AG04449 (cell line): ENCODE data around the gene ENOX1.

Source experiments
- CTCF ChIA-PET: fragments of 350-600 bp; formaldehyde crosslinking; extraction: SDS; loops from one replicate; lab custom pipeline; 2021; ENCODE audit warnings: antibody characterized with exemption; lab: Yijun Ruan, JAX
- POLR2A ChIA-PET: fragments of 400-600, 350-600 bp; formaldehyde crosslinking; extraction: SDS; loops from one replicate; lab custom pipeline; 2020; ENCODE audit warnings: antibody characterized with exemption, inconsistent platforms; lab: Yijun Ruan, JAX
- DNase-seq: peaks from one replicate; pipeline ENCODE4 v3.0.0-alpha.2; 2010; ENCODE audit warnings: low read depth, low spot score
- H3K4me3 ChIP-seq: 2 replicates; pipeline ENCODE4 v1.5.1; 2011; ENCODE audit warnings: low read depth, mild to moderate bottlenecking, control low read depth, low read length
- TF ChIP-seq, protein P1 (sequence below): IDR thresholded peaks from one replicate; pipeline ENCODE4 v1.5.1; 2011; ENCODE audit warnings: mild to moderate bottlenecking, moderate library complexity, low read length, control low read depth, inconsistent platforms; ENCODE audit not compliant: insufficient read depth; ENCODE audit errors: missing control alignments

ENOX1 gene

DNA sequence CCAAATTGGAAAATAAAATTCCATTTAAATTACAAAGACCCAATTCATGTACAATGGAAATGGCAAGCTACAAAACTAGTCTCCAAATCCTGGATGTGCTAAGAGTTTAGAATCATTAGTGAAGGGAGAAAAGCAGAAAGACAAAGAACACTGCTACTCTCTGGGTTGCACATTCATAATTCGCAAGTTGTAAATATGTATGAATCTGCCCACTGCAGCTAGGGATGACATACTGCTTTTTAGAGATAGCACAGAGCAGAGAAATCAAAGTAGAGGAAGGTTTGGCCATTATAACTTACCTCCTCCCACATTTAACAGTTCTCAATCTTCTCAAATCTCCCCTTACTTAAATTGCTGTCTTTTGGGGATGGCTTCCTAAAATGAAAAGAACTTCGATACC is 231.1 kb downstream of the ENOX1 start:
- TF ChIP-seq, protein P1, sequence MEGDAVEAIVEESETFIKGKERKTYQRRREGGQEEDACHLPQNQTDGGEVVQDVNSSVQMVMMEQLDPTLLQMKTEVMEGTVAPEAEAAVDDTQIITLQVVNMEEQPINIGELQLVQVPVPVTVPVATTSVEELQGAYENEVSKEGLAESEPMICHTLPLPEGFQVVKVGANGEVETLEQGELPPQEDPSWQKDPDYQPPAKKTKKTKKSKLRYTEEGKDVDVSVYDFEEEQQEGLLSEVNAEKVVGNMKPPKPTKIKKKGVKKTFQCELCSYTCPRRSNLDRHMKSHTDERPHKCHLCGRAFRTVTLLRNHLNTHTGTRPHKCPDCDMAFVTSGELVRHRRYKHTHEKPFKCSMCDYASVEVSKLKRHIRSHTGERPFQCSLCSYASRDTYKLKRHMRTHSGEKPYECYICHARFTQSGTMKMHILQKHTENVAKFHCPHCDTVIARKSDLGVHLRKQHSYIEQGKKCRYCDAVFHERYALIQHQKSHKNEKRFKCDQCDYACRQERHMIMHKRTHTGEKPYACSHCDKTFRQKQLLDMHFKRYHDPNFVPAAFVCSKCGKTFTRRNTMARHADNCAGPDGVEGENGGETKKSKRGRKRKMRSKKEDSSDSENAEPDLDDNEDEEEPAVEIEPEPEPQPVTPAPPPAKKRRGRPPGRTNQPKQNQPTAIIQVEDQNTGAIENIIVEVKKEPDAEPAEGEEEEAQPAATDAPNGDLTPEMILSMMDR: no peak
- H3K4me3 ChIP-seq: no peak overlapping the region
- no peak for DNase-seq
- POLR2A ChIA-PET: no interaction called here
- CTCF ChIA-PET: no interaction called here

DNA sequence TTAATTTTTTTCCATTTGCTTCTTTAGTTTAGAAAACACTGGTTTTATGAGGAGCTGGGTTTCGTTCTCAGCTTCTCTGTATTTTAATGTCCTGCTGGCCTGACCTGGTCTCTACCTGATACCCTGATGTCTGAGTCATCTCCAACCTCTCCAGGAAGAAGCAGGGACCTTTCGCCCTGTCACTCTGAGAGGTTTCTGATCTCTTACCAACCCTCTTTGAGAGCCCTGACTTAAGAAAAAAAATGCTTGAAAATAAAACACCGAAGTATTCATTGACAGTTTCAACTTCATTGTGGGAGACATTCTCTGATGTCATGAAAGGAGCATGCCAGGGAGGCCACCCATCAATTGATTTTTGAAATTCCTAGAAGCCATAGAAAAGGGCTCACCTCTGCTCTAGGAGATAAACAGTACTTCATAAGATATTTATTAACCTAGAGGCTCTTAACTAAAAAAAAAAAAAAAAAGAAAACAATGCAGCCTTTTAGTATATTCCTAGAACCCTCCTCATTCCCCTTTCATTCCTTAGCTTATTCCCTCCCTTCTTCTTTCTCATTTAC is 234.8 kb downstream of the ENOX1 start:
- POLR2A ChIA-PET: no interaction called here

DNA sequence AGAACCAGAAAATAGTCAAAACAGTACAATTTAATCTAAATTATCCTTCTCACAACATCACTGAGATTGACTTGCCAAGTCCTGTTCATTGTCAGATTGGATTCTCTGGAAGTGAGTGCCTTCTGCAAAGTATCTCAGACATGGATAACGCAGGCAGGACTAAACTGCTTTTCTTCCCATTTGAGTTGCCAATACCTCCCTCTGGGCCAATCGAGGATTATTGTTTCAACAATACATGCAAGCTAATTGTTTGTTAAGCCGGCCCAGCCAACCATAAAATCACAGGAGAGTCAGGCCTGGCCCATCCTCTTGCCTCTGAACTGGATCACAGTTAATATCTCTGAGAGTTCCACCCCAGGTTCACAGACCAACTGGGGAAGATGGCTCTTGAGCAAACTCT is 240.0 kb downstream of the ENOX1 start:
- ChIA-PET CTCF (no interaction called here), POLR2A (no interaction called here)
- H3K4me3 ChIP-seq: no peak overlapping the region
- TF ChIP-seq, protein P1: no peak
- no peak for DNase-seq

More for the DNA sequence above, 234.8 kb downstream of the ENOX1 start:
- H3K4me3 ChIP-seq: no peak overlapping the region
- TF ChIP-seq, protein P1: no peak
- CTCF ChIA-PET: no interaction called here
- no peak for DNase-seq

DNA sequence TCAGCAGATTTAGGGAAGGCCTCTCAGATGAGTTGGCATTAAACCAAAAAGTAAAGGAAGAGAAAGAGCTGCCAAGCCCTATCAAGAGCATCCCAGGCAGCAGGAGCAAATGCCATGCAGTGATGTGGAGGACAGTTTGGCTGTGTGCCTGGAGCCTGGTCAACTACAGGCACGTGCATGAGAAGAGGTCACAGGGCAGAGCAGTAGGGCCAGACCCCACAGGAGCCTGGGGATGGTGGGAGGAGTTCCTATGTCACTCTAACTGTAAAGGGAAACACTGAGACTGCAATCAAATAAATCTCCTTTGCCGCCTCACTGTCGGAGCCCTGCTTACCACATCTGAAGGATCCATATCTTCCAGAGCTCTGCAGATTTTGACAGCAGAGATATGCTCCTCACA is 240.5 kb downstream of the ENOX1 start:
- TF ChIP-seq, protein P1: no peak
- POLR2A ChIA-PET: no interaction called here
- no peak overlapping the region for H3K4me3 ChIP-seq
- CTCF ChIA-PET: no interaction called here
- DNase-seq: no peak

DNA sequence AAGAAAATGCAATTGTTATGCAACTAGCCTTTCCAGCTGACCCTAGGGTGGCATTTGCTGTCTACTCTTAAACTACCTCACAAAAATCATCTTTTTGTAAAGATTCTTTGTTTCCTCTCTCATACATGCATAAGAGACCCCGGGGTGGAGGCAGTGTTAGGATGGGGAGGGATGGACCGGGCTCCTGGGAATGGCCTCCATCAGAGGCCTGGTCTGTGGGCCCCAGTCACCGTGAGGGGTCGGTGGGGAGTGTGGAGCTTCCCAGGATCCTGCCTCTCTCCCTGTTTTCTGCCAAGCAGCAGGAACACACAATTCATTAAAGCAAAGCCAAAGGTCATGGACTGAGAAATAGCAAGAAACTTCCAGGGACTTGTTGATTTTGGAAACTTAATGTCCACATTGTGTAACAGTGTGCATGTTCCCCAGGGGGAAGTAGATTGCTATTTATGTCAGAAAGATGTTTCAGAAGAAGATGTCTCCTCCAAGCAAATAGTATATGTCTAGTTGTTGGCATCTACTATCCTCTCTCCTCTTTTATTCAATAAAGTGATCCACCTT is 241.4 kb downstream of the ENOX1 start:
- DNase-seq: no peak
- H3K4me3 ChIP-seq: no peak overlapping the region
- CTCF ChIA-PET: no interaction called here
- POLR2A ChIA-PET: no interaction called here
- TF ChIP-seq, protein P1: no peak

DNA sequence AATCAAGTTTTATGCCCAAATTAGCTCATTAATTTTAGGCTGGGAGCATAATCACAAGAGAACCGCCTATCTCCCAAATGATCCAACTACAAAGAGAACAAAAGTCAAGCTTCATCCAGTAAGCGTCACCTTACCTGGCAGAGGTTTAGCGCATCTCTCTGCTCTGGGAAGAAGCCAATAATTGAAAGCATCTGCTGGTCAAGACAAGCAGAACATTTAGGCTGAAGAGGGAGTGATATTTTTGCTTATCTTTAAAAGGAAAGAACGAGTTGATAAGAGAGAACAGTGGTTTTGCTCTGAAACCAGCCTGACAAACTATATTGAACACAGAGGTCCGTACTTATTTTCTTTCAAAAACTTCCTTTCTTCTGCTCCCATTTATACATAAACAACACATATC is 242.1 kb downstream of the ENOX1 start:
- ChIA-PET POLR2A (interaction anchor here (1.4 kb wide), 1 partner anchor 28 kb away, joined by 11 read pairs; no protein-coding TSS in a partner anchor), CTCF (no interaction called here)
- no peak for DNase-seq
- no peak overlapping the region for H3K4me3 ChIP-seq
- TF ChIP-seq, protein P1: no peak
